ENCODE measurements around the gene TOM1. TPM values are rescaled to one million over a fixed set of nuclear protein-coding genes. Genes with fewer than 3 reads are reported as not detected.

The TOM1 gene
- total RNA-seq, 2 experiments from 2014 or later: 23.7 to 29.5 TPM

- H3K4me3 Mint-ChIP-seq: no peak overlapping the region
- ChIA-PET CTCF (interaction anchor here (0.5 to 1.2 kb wide), 5 partner anchors 21 to 578 kb away, joined by 3 to 4 read pairs (median 3); no protein-coding TSS in a partner anchor), POLR2A (interaction anchor here (0.9 to 1.6 kb wide), 2 partner anchors 27 to 95 kb away, joined by 3 read pairs; no protein-coding TSS in a partner anchor)
- peaks cover 81% of the 10 kb centered on the region for H3K4me1 Mint-ChIP-seq
- intact Hi-C loops (cut with DNase I, micrococcal nuclease): no loop called here
- H3K36me3 Mint-ChIP-seq (ENCODE audit: low read depth): peaks cover 3% of the 10 kb centered on the region
- DNase-seq (no peak), ATAC-seq (no peak)
- no peaks in the 10 kb centered on the region for H3K9me3 Mint-ChIP-seq (ENCODE audit: low read depth)
- peak overlapping the region; percentile 68 for H3K27ac Mint-ChIP-seq
- no peaks in the 10 kb centered on the region for H3K27me3 Mint-ChIP-seq
These were observed 6.8 kb downstream of the TOM1 start for GRCh38 chr22:35306350-35306967.

GRCh38 chr22:35307372-35307771, 7.7 kb downstream of the TOM1 start:
- intact Hi-C loops (cut with DNase I, micrococcal nuclease): no loop called here
- ChIA-PET POLR2A (no interaction called here), CTCF (interaction anchor here (1.2 kb wide), 1 partner anchor 157 kb away, joined by 4 read pairs; no protein-coding TSS in a partner anchor)
- Mint-ChIP-seq H3K27ac (peak overlapping the region; percentile 73), H3K36me3 (ENCODE audit: low read depth) (peaks cover 3% of the 10 kb centered on the region), H3K4me1 (peaks cover 86% of the 10 kb centered on the region), H3K9me3 (ENCODE audit: low read depth) (no peaks in the 10 kb centered on the region), H3K4me3 (no peak overlapping the region), H3K27me3 (no peaks in the 10 kb centered on the region)
- ATAC-seq: no peak
- DNase-seq: no peak

GRCh38 chr22:35307892-35308291, 8.2 kb downstream of the TOM1 start:
- CTCF ChIA-PET: interaction anchor here (1.2 kb wide), 1 partner anchor 157 kb away, joined by 4 read pairs; no protein-coding TSS in a partner anchor
- intact Hi-C loops (cut with DNase I, micrococcal nuclease): no loop called here
- H3K36me3 Mint-ChIP-seq (ENCODE audit: low read depth): peaks cover 3% of the 10 kb centered on the region

GRCh38 chr22:35308480-35309021, 8.9 kb downstream of the TOM1 start:
- H3K27ac Mint-ChIP-seq: peak overlapping the region; percentile 78
- ATAC-seq (no peak), DNase-seq (no peak)
- H3K36me3 Mint-ChIP-seq (ENCODE audit: low read depth): peaks cover 3% of the 10 kb centered on the region
- H3K4me1 Mint-ChIP-seq: peaks cover 90% of the 10 kb centered on the region
- intact Hi-C loops (cut with DNase I, micrococcal nuclease): no loop called here
- CTCF ChIA-PET: interaction anchor here (0.8 kb wide), 1 partner anchor 25 kb away, joined by 3 read pairs; no protein-coding TSS in a partner anchor
- POLR2A ChIA-PET: interaction anchor here (0.6 kb wide), 1 partner anchor 32 kb away, joined by 3 read pairs; no protein-coding TSS in a partner anchor
- no peaks in the 10 kb centered on the region for H3K9me3 Mint-ChIP-seq (ENCODE audit: low read depth)
- H3K27me3 Mint-ChIP-seq: no peaks in the 10 kb centered on the region
- H3K4me3 Mint-ChIP-seq: no peak overlapping the region

More at GRCh38 chr22:35307892-35308291, 8.2 kb downstream of the TOM1 start:
- Mint-ChIP-seq H3K9me3 (ENCODE audit: low read depth) (no peaks in the 10 kb centered on the region), H3K4me3 (no peak overlapping the region), H3K27me3 (no peaks in the 10 kb centered on the region), H3K4me1 (peaks cover 87% of the 10 kb centered on the region), H3K27ac (no peak overlapping the region)
- ATAC-seq: no peak
- DNase-seq: no peak
- POLR2A ChIA-PET: no interaction called here

GRCh38 chr22:35310556-35311550, 11.2 kb downstream of the TOM1 start:
- H3K9me3 Mint-ChIP-seq (ENCODE audit: low read depth): no peaks in the 10 kb centered on the region
- intact Hi-C loops (cut with DNase I, micrococcal nuclease): no loop called here
- no peak overlapping the region for H3K4me3 Mint-ChIP-seq
- H3K4me1 Mint-ChIP-seq: peaks cover 89% of the 10 kb centered on the region
- H3K36me3 Mint-ChIP-seq (ENCODE audit: low read depth): peaks cover 3% of the 10 kb centered on the region
- CTCF ChIA-PET: interaction anchor here (0.7 to 1.0 kb wide), 3 partner anchors 11 to 271 kb away, joined by 3 to 6 read pairs (median 3); partner anchors contain the start of gene TOM1
- H3K27ac Mint-ChIP-seq: peak overlapping the region; percentile 37
- POLR2A ChIA-PET: interaction anchor here (1.0 kb wide), 1 partner anchor 11 kb away, joined by 3 read pairs; the partner anchor contains the start of gene TOM1
- DNase-seq (peak; percentile 24), ATAC-seq (no peak)
- no peaks in the 10 kb centered on the region for H3K27me3 Mint-ChIP-seq

- DNase-seq (no peak), ATAC-seq (no peak)
- POLR2A ChIA-PET: no interaction called here
- no peaks in the 10 kb centered on the region for H3K27me3 Mint-ChIP-seq
- CTCF ChIA-PET: no interaction called here
- H3K9me3 Mint-ChIP-seq (ENCODE audit: low read depth): no peaks in the 10 kb centered on the region
- H3K4me1 Mint-ChIP-seq: peaks cover 85% of the 10 kb centered on the region
- no peak overlapping the region for H3K4me3 Mint-ChIP-seq
- H3K27ac Mint-ChIP-seq: peak overlapping the region; percentile 33
- intact Hi-C loops (cut with DNase I, micrococcal nuclease): no loop called here
- H3K36me3 Mint-ChIP-seq (ENCODE audit: low read depth): peaks cover 3% of the 10 kb centered on the region
These were observed 11.9 kb downstream of the TOM1 start for GRCh38 chr22:35311551-35311999.

GRCh38 chr22:35312198-35313059, 12.7 kb downstream of the TOM1 start:
- peak; percentile 45 for DNase-seq
- Mint-ChIP-seq H3K9me3 (ENCODE audit: low read depth) (no peaks in the 10 kb centered on the region), H3K4me1 (peaks cover 76% of the 10 kb centered on the region), H3K27me3 (no peaks in the 10 kb centered on the region), H3K4me3 (no peak overlapping the region), H3K36me3 (ENCODE audit: low read depth) (peaks cover 3% of the 10 kb centered on the region), H3K27ac (peak overlapping the region; percentile 74)
- CTCF ChIA-PET: interaction anchor here (1.0 kb wide), 1 partner anchor 18 kb away, joined by 4 read pairs; no protein-coding TSS in a partner anchor
- ATAC-seq: peak; percentile 36
- POLR2A ChIA-PET: no interaction called here
- intact Hi-C loops (cut with DNase I, micrococcal nuclease): loop anchor here in 1 of 2 experiments (1.0 kb wide), 2 partner anchors 13 to 18 kb away; partner anchors contain the start of gene TOM1

- H3K36me3 Mint-ChIP-seq (ENCODE audit: low read depth): peaks cover 9% of the 10 kb centered on the region
- DNase-seq: peak; percentile 65
- intact Hi-C loops (cut with DNase I, micrococcal nuclease): loop anchor here in 1 of 2 experiments (1.0 kb wide), 2 partner anchors 14 to 17 kb away; partner anchors contain the start of gene TOM1
- H3K9me3 Mint-ChIP-seq (ENCODE audit: low read depth): no peaks in the 10 kb centered on the region
- H3K4me1 Mint-ChIP-seq: peaks cover 66% of the 10 kb centered on the region
- CTCF ChIA-PET: no interaction called here
- ATAC-seq: peak; percentile 86
- no peaks in the 10 kb centered on the region for H3K27me3 Mint-ChIP-seq
- H3K27ac Mint-ChIP-seq: peak overlapping the region; percentile 74
- POLR2A ChIA-PET: interaction anchor here (0.6 kb wide), 1 partner anchor 16 kb away, joined by 5 read pairs; no protein-coding TSS in a partner anchor
- H3K4me3 Mint-ChIP-seq: no peak overlapping the region
These were observed 13.8 kb downstream of the TOM1 start for GRCh38 chr22:35313311-35314121.

GRCh38 chr22:35314161-35314942, 14.7 kb downstream of the TOM1 start:
- intact Hi-C loops (cut with DNase I, micrococcal nuclease): no loop called here
- POLR2A ChIA-PET: interaction anchor here (0.5 to 0.6 kb wide), 2 partner anchors 9 to 16 kb away, joined by 3 to 8 read pairs; no protein-coding TSS in a partner anchor
- no peak overlapping the region for H3K4me3 Mint-ChIP-seq
- no peaks in the 10 kb centered on the region for H3K27me3 Mint-ChIP-seq
- no peak for ATAC-seq
- DNase-seq: no peak
- peaks cover 57% of the 10 kb centered on the region for H3K4me1 Mint-ChIP-seq
- H3K27ac Mint-ChIP-seq: peak overlapping the region; percentile 44
- H3K9me3 Mint-ChIP-seq (ENCODE audit: low read depth): no peaks in the 10 kb centered on the region
- CTCF ChIA-PET: interaction anchor here (0.7 kb wide), 1 partner anchor 686 kb away, joined by 3 read pairs; no protein-coding TSS in a partner anchor
- peaks cover 9% of the 10 kb centered on the region for H3K36me3 Mint-ChIP-seq (ENCODE audit: low read depth)
